WTC11 (cell line): ENCODE data around the gene SAE1. TPM values are rescaled to one million over a fixed set of nuclear protein-coding genes. Genes with fewer than 3 reads are reported as not detected.

Experiments
- ATAC-seq: fragments of 200-7000 bp; cut with Tn5 transposase; 2 replicates; pipeline ENCODE4 v1.10.0; 2021; ENCODE audit warnings: mild to moderate bottlenecking, moderate library complexity
- CTCF ChIA-PET: fragments of 300-600 bp; sonication (Branson Sonifier 250); formaldehyde crosslinking; loops from one replicate; lab custom pipeline; 2021; ENCODE audit warnings: antibody characterized with exemption; lab: Charles Lee
- POLR2A ChIA-PET: fragments of 350-600 bp; sonication (Branson Sonifier 250); formaldehyde crosslinking; loops from one replicate; lab custom pipeline; 2021; ENCODE audit warnings: antibody characterized with exemption; lab: Charles Lee
- DNase-seq: peaks from one replicate; pipeline ENCODE4 v3.0.0; 2021; ENCODE audit warnings: low spot score
- H3K27ac Mint-ChIP-seq: 2 replicates; pipeline ENCODE4 v1.8.0; 2021; ENCODE audit warnings: mixed read lengths
- H3K27me3 Mint-ChIP-seq: 2 replicates; pipeline ENCODE4 v1.8.0; 2021; ENCODE audit warnings: low read depth, mild to moderate bottlenecking, moderate library complexity, mixed read lengths
- H3K36me3 Mint-ChIP-seq: 2 replicates; pipeline ENCODE4 v1.8.0; 2021; ENCODE audit warnings: mixed read lengths
- H3K4me1 Mint-ChIP-seq: 2 replicates; pipeline ENCODE4 v1.8.0; 2022; ENCODE audit warnings: mixed read lengths
- H3K4me3 Mint-ChIP-seq: 2 replicates; pipeline ENCODE4 v1.8.0; 2021; ENCODE audit warnings: mild to moderate bottlenecking, moderate library complexity, mixed read lengths
- H3K9me3 Mint-ChIP-seq: 2 replicates; pipeline ENCODE4 v1.8.0; 2021; ENCODE audit warnings: mixed read lengths
- AFF4 ChIP-seq: sonication (generic); formaldehyde crosslinking; IDR thresholded peaks from 2 replicates; pipeline ENCODE4 v1.8.1; 2023; ENCODE audit warnings: mild to moderate bottlenecking, missing genetic modification reagents, borderline replicate concordance
- ARID4B ChIP-seq: sonication (generic); formaldehyde crosslinking; IDR thresholded peaks from 2 replicates; pipeline ENCODE4 v1.8.0; 2023; ENCODE audit warnings: missing genetic modification reagents, mild to moderate bottlenecking, borderline replicate concordance
- CREB1 ChIP-seq: sonication (generic); formaldehyde crosslinking; IDR thresholded peaks from 2 replicates; pipeline ENCODE4 v1.8.0; 2023; ENCODE audit warnings: mild to moderate bottlenecking, missing genetic modification reagents
- E2F4 ChIP-seq: sonication (generic); formaldehyde crosslinking; IDR thresholded peaks from 2 replicates; pipeline ENCODE4 v1.8.1; 2022; ENCODE audit warnings: low read depth, mild to moderate bottlenecking, moderate library complexity, missing genetic modification reagents, borderline replicate concordance
- FOXK1 ChIP-seq: sonication (generic); formaldehyde crosslinking; IDR thresholded peaks from 2 replicates; pipeline ENCODE4 v1.8.0; 2022; ENCODE audit warnings: mild to moderate bottlenecking, moderate library complexity, missing genetic modification reagents
- FOXP1 ChIP-seq: sonication (generic); formaldehyde crosslinking; IDR thresholded peaks from 2 replicates; pipeline ENCODE4 v1.8.0; 2022; ENCODE audit warnings: missing genetic modification reagents, mild to moderate bottlenecking, moderate library complexity, borderline replicate concordance
- HMGA2 ChIP-seq: fragments of 250-450 bp; sonication (Bioruptor Pico); IDR thresholded peaks from 2 replicates; pipeline ENCODE4 v1.4.0; 2021; ENCODE audit warnings: mild to moderate bottlenecking, moderate library complexity
- MAX ChIP-seq: sonication (generic); formaldehyde crosslinking; IDR thresholded peaks from 2 replicates; pipeline ENCODE4 v1.8.0; 2022; ENCODE audit warnings: mild to moderate bottlenecking, missing genetic modification reagents
- PRDM15 ChIP-seq: sonication (generic); formaldehyde crosslinking; IDR thresholded peaks from 2 replicates; pipeline ENCODE4 v1.8.0; 2022; ENCODE audit warnings: missing genetic modification reagents
- RORB ChIP-seq: fragments of 250-450 bp; sonication (Bioruptor Pico); IDR thresholded peaks from 2 replicates; pipeline ENCODE4 v1.9.0; 2021; ENCODE audit warnings: mild to moderate bottlenecking
- ZNF219 ChIP-seq: sonication (generic); formaldehyde crosslinking; IDR thresholded peaks from 2 replicates; pipeline ENCODE4 v1.8.0; 2023; ENCODE audit warnings: missing genetic modification reagents, mild to moderate bottlenecking, borderline replicate concordance
- ZNF396 ChIP-seq: fragments of 250-450 bp; sonication (Bioruptor Pico); IDR thresholded peaks from 2 replicates; pipeline ENCODE4 v1.8.0; 2021; ENCODE audit warnings: mild to moderate bottlenecking, moderate library complexity, borderline replicate concordance
- ZNF671 ChIP-seq: fragments of 250-450 bp; sonication (Bioruptor Pico); IDR thresholded peaks from 2 replicates; pipeline ENCODE4 v1.8.0; 2021; ENCODE audit warnings: mild to moderate bottlenecking
- total RNA-seq: library from RNA; stranded (reverse); gene quantifications from 3 replicates; pipeline ENCODE4 v1.2.3, GENCODE V29; 2021

The SAE1 gene
- total RNA-seq, 1 experiment from 2014 or later, result 224 TPM

- no peaks in the 10 kb centered on the region for H3K4me1 Mint-ChIP-seq
- ATAC-seq (no peak), DNase-seq (no peak)
- H3K9me3 Mint-ChIP-seq, result no peaks in the 10 kb centered on the region
- H3K4me3 Mint-ChIP-seq, result no peak overlapping the region
- peaks cover 48% of the 10 kb centered on the region for H3K36me3 Mint-ChIP-seq
- TF ChIP-seq RORB (no peak), FOXK1 (CRISPR knock-in tag) (no peak), FOXP1 (CRISPR knock-in tag) (no peak), ARID4B (CRISPR knock-in tag) (no peak), E2F4 (CRISPR knock-in tag) (no peak)
- no peaks in the 10 kb centered on the region for H3K27me3 Mint-ChIP-seq
- POLR2A ChIA-PET, result interaction anchor here (0.6 kb wide), 1 partner anchor 36 kb away, joined by 4 read pairs; no protein-coding TSS in a partner anchor
- CTCF ChIA-PET, result interaction anchor here (1.4 kb wide), 1 partner anchor 10 kb away, joined by 5 read pairs; no protein-coding TSS in a partner anchor
- H3K27ac Mint-ChIP-seq, result no peak overlapping the region; the same call in 1 of the 2 replicates
Observed at GRCh38 chr19:47168065-47168464, 37.4 kb downstream of the SAE1 start.

GRCh38 chr19:47172666-47173455 lies 42.2 kb downstream of the SAE1 start:
- peak overlapping the region; percentile 84 for H3K27ac Mint-ChIP-seq
- no peaks in the 10 kb centered on the region for H3K9me3 Mint-ChIP-seq
- peaks cover 13% of the 10 kb centered on the region for H3K4me1 Mint-ChIP-seq
- H3K4me3 Mint-ChIP-seq, result no peak overlapping the region
- CTCF ChIA-PET, result no interaction called here
- no peak for ATAC-seq
- DNase-seq, result no peak
- H3K36me3 Mint-ChIP-seq, result peaks cover 63% of the 10 kb centered on the region
- no peaks in the 10 kb centered on the region for H3K27me3 Mint-ChIP-seq
- TF ChIP-seq ZNF671 (CRISPR knock-in tag) (no peak), CREB1 (CRISPR knock-in tag) (no peak), MAX (CRISPR knock-in tag) (no peak), AFF4 (CRISPR knock-in tag) (no peak), ZNF219 (CRISPR knock-in tag) (no peak), PRDM15 (no peak), ZNF396 (no peak), HMGA2 (CRISPR knock-in tag) (no peak)
- TF ChIP-seq, all 79 proteins: peak for 0
- POLR2A ChIA-PET, result interaction anchor here (1.1 kb wide), 1 partner anchor 16 kb away, joined by 4 read pairs; no protein-coding TSS in a partner anchor
